GM19463 (cell line): ENCODE measurements around the gene CDH5.
"Not testable (repeated sequence)": the region's sequence is repeated elsewhere in the genome, so short reads cannot be mapped to it uniquely, and the experiment has no call there.

Source experiments
- ATAC-seq: cut with Tn5 transposase; IDR thresholded peaks from one replicate; pipeline ENCODE4 v1.9.1; 2021; ENCODE audit warnings: mild to moderate bottlenecking, moderate library complexity; ENCODE audit not compliant: unreplicated experiment

Gene CDH5, protein sequence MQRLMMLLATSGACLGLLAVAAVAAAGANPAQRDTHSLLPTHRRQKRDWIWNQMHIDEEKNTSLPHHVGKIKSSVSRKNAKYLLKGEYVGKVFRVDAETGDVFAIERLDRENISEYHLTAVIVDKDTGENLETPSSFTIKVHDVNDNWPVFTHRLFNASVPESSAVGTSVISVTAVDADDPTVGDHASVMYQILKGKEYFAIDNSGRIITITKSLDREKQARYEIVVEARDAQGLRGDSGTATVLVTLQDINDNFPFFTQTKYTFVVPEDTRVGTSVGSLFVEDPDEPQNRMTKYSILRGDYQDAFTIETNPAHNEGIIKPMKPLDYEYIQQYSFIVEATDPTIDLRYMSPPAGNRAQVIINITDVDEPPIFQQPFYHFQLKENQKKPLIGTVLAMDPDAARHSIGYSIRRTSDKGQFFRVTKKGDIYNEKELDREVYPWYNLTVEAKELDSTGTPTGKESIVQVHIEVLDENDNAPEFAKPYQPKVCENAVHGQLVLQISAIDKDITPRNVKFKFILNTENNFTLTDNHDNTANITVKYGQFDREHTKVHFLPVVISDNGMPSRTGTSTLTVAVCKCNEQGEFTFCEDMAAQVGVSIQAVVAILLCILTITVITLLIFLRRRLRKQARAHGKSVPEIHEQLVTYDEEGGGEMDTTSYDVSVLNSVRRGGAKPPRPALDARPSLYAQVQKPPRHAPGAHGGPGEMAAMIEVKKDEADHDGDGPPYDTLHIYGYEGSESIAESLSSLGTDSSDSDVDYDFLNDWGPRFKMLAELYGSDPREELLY

DNA sequence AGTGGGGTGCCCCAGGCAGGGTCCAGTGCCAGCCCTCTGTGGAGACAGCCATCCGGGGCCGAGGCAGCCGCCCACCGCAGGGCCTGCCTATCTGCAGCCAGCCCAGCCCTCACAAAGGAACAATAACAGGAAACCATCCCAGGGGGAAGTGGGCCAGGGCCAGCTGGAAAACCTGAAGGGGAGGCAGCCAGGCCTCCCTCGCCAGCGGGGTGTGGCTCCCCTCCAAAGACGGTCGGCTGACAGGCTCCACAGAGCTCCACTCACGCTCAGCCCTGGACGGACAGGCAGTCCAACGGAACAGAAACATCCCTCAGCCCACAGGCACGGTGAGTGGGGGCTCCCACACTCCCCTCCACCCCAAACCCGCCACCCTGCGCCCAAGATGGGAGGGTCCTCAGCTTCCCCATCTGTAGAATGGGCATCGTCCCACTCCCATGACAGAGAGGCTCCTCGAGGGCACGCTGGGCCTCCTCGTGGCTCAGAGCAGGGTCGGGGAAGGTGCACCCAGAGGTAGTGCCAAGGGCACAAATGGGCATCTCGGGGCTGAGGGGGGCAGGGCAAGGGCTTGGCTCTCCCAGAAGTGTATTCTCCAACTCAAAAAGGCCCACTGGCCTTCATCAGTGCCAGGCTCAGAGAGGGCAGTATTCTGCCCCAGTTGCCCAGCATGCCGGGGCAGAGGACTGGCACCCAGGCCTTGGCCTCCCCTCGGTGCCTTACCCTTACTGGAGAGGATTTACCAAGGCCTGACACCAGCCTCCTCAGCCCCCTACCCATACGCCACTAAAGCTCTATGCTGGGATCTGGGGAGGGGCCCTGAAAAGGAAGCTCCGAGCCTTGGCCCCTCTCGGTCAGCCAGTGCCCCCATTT, at the start of gene CDH5:
Gene CDH5, plus strand, starts transcription at position 259 of the 867 bp plus-strand sequence. CDS start 12,647 bp downstream, outside the sequence.
- ATAC-seq, result no peak

DNA sequence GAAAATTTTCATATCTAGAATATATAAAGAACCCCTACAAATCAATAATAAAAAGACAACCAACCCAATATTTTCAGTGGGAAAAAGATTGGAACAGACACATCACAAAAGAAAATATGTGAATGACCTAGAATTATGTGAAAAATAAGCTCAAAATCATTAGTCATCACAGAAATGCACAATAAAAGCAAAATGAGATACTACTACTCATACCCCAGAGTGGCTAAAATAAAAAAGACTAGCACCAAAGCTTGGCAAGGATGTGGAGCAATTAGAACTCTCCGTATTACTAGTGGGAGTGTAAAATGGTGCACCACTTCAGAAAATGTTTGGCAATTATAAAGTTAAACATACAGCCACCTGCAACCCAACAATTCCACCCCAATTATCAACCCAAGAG, 48.0 kb upstream of the CDH5 start:
- ATAC-seq, result no peak

DNA sequence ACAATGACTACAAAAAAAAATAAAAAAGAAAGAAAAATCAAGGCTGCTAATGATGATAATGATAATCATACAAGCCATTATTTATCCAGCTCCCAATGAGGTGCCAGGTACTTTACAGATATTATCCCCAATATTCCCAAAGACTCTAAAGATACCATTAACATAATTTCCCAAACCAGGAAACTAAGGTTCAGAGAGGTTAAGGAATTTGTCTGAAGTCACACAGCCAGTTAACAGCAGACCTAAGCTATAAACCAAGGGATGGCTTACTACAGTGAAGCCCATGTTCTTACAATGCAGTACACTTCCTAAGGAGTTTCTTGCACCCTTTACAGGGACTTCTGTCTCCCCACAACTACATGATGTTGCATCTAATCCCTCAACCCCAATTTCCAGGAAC, 45.7 kb upstream of the CDH5 start:
- ATAC-seq, result no peak

DNA sequence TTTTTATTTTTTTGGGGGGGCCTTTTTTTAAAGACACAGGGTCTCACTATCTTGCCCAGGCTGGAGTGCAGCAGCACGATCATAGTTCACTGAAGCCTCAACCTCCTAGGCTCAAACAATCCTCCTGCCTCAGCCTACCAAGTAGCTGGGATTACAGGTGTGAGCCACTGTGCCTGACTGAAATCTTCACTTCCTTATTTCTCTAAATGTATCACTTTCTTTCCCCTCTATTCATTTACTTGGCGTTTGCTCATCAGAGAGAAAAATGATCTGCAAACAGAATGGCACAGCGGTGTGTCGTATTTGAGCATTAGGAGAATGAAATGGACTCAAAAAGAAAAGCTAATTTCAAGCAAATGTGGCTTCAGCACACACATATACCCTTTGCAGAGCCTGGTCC, 44.3 kb upstream of the CDH5 start:
- ATAC-seq, result peak; percentile 92

DNA sequence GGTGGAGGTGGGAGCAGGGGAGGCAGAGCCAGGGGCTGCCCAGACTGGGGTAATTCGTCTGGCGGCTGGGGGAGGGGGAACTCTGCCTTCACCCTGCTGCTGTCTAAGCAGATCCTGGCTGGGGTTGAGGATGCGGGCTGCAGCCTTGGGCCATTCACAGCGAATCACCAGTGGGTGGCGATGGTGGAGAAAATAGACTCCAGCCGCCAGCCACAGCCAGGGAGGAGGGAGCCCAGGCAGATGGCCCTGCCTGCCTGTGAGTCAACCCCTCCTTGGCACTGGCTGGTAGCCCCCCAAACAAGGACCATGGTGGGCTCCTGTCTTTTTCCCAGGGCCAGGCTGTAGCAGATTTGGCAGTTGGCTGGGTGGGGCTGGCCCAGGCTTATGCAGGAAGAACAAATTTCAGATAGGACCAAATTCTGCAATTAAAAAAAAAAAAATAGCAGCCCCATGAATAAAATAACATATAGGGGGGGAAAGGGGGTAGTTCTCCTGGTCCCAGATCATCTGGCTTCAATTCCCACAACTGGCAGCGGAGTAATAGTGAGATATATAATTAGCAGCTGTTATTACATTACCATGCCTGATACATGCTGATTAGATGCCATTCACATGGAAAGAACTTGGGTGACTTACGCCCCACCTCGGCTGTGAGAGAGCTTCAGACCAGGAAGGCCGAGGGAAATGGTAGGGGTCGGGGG, 41.5 kb upstream of the CDH5 start:
- ATAC-seq, result no peak

DNA sequence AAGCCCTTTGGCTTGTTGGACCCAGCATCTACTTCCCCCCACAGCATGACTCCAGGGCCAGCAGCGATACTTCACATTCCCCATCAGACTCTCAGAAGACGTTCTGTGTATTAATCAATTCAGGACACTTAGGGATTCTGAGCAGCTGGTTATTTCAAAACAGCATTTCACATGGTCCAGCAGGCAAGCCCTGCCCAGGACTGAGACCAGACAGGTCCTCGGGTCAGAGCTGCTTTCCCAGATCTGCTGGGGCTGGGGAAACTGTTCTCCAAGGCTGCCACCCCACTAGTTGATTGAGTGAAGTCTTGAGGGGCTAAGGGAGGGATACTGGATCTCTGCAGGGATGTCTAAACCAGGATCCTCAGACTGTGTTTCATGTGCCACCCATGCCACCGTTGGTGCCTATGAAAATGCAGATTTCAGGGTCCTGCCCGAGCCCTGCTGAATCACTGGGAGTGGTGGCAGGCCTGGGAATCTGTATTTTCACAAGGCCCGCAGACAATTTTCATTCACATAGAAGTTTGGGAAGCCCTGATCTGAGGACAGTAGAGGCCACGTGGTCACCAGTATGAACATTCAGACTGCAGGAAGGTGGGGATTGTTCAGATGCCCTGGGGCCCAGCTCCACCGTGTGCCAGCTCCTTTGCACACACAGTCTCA, 40.6 kb upstream of the CDH5 start:
- no peak for ATAC-seq

DNA sequence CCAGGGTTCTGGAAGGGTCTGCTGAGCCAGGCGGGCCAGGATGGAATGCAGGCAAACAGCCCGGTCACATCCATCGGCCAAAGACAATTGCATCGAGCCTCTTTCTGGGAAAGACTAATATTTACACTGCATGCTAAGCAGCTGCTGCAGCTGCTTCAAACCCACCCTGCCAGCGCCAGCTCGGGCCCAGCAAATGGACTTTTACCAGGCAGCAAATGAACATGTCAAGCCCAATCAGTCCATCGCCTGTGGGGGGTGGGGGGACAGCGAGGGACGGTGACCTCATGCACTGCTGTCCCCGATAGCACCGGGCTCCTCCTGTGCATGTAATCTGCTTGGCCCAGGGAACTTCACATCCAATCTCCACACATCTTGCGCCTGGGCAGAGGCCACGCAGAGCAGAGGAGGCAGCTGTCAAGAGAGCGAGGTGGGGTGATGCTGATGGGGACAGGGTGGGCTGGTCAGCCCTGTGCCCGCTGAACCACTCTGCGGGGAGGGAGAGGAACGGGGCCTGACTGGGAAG, 39.4 kb upstream of the CDH5 start:
- ATAC-seq, result no peak

DNA sequence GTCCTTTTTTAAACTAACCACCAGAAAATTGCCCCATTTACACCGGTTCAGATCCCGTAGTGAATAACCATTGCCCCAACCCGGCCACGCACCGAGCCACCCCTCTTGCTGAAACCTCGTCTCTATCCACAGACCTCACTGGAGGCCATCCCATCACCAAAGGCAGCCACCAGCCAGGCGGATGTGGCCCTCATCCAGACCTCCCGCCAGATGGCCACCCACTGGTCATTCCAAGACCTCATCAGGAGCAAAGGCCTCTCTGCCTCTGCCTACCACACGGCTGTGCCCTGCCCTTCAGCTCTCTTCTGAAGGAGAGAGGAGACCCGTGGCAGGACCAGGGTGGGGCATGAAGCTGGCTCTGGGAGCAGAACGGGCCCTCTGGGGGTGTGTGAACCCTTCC, 38.2 kb upstream of the CDH5 start:
- ATAC-seq, result no peak

DNA sequence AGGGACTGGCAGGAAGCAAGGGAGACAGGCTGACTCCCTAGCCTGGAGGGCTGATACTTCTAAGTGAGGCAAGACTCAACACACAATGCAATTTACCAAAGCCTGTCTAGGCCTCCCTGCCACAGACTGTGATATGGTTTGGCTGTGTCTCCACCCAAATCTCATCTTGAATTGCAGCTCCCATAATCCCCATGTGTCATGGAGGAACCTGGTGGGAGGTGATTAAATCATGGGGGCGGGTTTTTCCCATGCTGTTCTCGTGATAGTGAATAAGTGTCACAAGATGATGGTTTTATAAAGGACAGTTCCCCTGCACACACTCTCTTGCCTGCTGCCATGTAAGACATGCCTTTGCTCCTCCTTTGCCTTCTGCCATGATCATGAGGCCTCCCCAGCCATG, 35.0 kb upstream of the CDH5 start:
- ATAC-seq, result not testable (repeated sequence)

DNA sequence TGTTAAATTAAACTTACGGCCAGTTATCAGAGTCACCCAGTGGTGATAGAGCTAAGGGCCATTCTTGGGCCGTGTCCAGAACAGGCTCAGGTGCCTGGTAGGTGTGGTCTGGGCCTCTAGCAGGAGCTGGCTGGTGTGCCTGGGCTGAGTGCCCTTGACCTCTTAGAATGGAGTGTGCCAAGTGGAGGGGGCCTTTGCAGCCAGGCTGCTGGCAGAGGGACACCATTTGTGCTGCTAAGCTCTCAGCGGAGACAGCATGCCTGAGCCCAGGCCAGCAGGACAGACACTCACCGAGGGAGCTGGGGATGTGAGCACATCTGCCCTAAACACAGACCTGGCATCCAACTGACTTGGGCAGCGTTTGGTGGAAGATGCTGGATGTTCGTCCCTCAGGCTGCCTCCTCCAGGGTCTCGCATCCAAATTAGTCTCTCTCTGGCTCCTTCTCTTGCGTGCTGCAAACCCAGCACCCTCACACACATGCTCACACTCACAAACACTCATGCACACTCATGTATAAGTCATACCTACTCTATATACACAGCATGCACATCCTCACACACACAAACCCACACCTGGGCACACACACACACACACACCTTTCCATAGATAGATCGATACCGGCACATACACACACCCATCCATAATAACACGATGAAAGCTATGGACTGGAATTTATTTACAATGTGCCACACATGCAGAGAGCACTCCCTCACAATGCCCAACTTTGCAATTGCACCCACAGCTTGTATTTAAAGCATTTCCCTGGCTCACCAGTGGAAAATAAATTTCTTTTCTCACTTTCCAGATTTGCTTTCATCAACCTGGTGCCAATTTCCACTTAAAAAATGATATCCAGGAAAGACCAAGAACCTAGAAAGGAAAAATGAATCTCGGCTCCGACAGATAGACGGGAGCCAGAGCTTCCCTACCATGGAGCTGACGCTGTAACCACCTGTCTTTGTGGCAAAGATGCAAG, 33.6 kb upstream of the CDH5 start:
- ATAC-seq, result no peak

DNA sequence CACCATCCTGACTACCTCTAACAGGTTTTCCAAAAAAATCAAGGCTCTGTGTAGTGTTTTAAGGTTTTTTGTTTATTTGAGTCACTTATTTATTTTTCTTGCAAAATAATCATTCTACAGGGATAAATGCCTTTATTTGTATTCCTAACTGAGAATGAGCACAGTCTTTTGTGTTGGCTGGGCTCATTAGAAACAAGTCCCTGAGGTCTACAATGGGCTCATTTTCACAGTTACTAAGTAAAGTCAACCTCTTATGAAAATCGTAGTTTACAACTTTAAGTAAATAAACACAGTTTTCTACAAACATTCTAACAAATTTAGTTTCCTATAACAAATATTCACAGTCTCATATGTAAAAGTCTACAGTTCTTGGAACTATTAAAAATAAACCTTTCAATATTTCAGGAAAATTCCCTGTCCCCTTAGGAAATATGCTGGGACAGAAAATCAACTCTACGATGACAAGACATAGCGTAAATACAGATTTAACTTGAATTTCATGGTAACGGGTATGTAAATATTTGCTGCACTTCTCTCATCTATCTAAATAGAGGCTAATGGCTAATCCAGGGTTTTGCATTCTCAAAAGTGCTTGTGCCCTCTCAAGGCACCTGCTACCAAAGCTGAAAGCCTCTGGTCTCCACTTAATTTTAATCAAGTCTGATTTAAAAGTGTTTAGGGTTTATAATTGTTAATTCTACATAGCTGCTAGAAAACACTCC, 31.5 kb upstream of the CDH5 start:
- ATAC-seq, result no peak

DNA sequence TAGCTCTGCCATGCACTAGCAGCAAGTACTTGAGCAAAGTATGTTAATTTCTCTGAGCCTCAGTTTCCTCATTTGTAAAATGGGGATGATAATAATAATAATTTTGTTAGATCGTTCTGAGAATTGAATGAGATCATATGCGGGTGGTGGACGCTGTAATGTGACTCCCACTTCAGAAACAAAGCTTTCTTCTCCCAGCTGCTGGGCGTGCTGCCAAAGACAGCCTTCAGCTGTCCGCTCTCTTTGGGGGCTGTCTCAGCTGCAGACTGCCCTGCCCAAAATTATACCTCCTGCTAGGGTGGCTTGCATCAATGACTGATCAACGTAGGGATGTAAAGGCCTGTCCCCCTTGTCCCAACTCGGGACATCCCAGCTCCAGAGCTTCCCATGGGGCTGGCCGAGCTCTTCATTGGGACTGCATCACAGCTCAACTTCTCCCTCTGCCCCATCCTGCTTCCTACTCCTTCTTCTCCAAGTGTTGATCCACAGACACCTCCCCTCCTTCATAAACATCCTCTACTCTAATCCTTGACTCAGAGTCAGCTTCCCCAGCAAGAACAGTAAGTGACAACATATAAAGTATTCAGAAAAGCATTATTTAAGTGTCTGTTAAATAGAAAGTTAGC, 30.7 kb upstream of the CDH5 start:
- no peak for ATAC-seq

DNA sequence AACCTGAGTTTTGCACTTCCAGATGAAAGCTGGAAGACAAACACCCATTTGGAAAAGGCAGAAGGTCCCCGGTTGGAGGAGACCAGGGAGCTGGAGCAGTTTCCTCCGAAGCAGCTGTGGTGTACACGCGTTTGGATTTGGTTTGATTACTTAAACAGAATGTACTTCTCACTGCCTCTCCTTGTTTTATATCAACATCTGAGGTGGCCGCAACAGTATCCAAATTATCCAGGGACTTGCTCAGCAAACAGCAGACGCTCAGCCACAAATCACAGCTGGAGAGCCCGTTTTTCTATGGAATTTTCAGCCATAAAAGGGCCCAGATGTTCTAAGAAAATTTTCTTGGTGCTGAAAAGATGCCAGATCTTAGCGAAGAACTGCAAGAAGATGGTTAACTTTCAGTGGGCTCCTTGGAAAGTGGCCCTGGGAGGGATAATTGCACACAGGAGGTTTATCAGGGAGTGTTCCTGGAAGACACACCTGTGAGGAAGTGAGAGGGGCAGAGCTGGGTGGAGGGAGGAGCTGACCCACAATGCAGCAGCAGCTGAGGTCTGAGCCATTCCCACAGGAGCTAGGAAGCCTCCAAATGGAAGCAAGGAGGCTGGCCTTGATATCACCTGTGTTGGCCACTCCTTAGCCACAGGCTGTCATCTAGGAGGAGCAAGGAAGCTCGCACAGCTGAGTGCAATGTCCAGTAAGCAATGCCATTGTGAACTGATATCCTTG, 28.9 kb upstream of the CDH5 start:
- no peak for ATAC-seq

DNA sequence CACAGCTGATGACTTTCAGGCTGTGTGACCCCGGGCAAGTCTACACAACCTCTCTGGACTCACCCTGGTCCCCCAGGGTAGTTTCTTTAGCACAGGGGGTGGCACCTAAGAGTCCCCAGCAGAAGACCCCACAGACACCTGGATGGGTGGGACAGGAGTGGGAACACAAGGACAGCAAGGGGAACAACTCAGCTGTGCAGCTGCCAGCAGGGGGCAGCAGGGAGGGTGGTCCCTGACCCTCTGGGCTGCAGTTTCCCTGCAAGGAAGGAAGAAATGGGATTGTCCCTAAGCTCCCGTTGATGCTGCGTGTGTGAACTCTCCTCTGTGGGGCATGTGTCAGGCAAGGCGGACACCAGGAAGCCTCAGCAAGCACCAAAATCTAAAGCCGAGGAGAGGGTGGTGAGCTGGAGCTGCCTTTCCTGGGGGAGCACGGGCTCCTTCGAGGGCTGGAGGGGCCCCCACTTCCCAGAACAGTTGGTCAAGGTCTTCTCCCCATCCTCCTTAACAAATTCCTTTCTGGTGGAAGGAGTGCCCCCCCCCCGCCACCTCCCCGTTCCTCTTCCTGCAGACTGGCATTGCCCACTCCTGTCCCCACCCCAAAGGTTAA, 24.1 kb upstream of the CDH5 start:
- no peak for ATAC-seq

DNA sequence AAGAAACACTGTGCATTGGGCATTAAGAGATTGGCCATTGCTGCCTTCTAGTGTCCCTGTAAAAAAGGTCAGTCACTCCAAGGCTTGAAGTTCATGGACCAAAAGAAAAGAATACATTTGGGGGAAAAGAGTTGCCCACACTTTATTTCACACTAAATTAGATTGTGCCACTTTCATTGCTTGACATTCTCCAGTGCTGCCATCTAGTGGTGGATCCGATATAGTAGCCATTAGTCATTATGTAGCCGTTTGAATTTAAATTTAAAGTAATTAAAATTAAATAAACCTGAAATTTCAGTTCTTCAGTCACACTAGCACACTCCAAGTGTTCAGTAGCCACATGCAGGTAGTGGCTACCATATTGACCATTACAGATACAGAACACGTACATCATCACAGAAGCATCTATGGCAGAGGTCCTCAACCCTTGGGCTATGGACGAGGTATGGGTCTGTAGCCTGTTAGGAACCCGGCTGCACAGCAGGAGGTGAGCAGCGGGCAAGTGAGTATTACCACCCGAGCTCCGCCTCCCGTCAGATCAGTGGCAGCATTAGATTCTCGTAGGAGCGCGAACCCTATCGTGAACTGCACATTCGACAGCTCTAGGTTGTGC, 21.9 kb upstream of the CDH5 start:
- ATAC-seq, result no peak

DNA sequence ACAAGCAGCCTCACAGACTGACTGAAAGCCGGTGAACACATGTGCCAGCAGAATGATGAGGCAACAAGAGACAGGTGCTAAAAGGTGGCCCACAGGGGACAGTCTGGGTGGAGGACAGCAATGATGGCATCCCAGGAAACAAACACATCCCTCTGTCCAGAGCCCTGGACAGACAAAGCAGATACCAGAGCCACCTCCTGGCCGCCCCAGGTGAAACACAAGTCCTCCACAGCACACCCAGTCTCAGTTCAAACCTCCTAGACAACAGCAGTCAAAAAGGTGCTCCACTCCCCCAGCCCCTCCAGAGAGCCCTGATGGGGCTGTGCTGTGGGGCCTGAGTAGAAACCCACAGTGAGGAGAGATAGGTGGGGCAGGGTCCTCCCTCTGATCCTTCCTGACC, 20.3 kb upstream of the CDH5 start:
- no peak for ATAC-seq
